MV-4-11 (cell line): Measurements from ENCODE around the gene FBXO28.
A peak's percentile ranks its signal among the peaks of the same experiment; 100 is the strongest.

Experiments used
- DNase-seq: peaks from one replicate; lab custom pipeline; 2025; lab: John Stamatoyannopoulos, UW

Gene FBXO28

GRCh38 chr1:224157316-224157715, 43.4 kb downstream of the FBXO28 start:
- no peak for DNase-seq

- DNase-seq = no peak
Measured at GRCh38 chr1:224159541-224159940, 45.6 kb downstream of the FBXO28 start.

GRCh38 chr1:224160171-224160682, 46.3 kb downstream of the FBXO28 start:
- DNase-seq = no peak

GRCh38 chr1:224162768-224163167, 48.9 kb downstream of the FBXO28 start:
- no peak for DNase-seq

GRCh38 chr1:224163311-224163710, 49.4 kb downstream of the FBXO28 start:
- DNase-seq = no peak

GRCh38 chr1:224168859-224169380, 55.0 kb downstream of the FBXO28 start:
- peak; percentile 99 for DNase-seq

- peak; percentile 7 for DNase-seq
Measured at GRCh38 chr1:224169718-224170270, 55.9 kb downstream of the FBXO28 start.

- DNase-seq = no peak
Measured at GRCh38 chr1:224170343-224170742, 56.4 kb downstream of the FBXO28 start.

GRCh38 chr1:224170748-224171478, 57.0 kb downstream of the FBXO28 start:
- DNase-seq = peak; percentile 88

GRCh38 chr1:224172229-224172628, 58.3 kb downstream of the FBXO28 start:
- no peak for DNase-seq

- no peak for DNase-seq
Measured at GRCh38 chr1:224173523-224173922, 59.6 kb downstream of the FBXO28 start.

GRCh38 chr1:224175617-224176016, 61.7 kb downstream of the FBXO28 start:
- DNase-seq = no peak

- DNase-seq = no peak
Measured at GRCh38 chr1:224177356-224177999, 63.6 kb downstream of the FBXO28 start.

GRCh38 chr1:224178894-224179293, 65.0 kb downstream of the FBXO28 start:
- no peak for DNase-seq

GRCh38 chr1:224180783-224181452, 67.0 kb downstream of the FBXO28 start:
- no peak for DNase-seq

- no peak for DNase-seq
Measured at GRCh38 chr1:224181453-224181810, 67.5 kb downstream of the FBXO28 start.

- DNase-seq = peak; percentile 12
Measured at GRCh38 chr1:224182057-224182865, 68.3 kb downstream of the FBXO28 start.

- DNase-seq = peak; percentile 65
Measured at GRCh38 chr1:224182866-224183590, 69.1 kb downstream of the FBXO28 start, which contains the start of gene DEGS1. DEGS1 (plus strand) TSS chr1:224183240; CDS start chr1:224183337, 97 bp downstream.

GRCh38 chr1:224183591-224184312, 69.8 kb downstream of the FBXO28 start:
- peak; percentile 19 for DNase-seq

- DNase-seq = no peak
Measured at GRCh38 chr1:224185208-224185607, 71.3 kb downstream of the FBXO28 start.
